Activated CD8-positive, alpha-beta memory T cell treated with anti-CD3 and anti-CD28 coated beads, Interleukin-2, amount 10 ng/mL, durations not matched to agents 7 days and 5 days (primary cell): ENCODE measurements around the gene SEC16A. TPM values are rescaled to one million over a fixed set of nuclear protein-coding genes. Genes with fewer than 3 reads are reported as not detected.
A peak's percentile ranks its signal among the peaks of the same experiment; 100 is the strongest.

ENCODE experiments used
- ATAC-seq: fragments of 150-1000 bp; cut with Tn5 transposase; one replicate; pipeline ENCODE4 v1.10.0; 2021; ENCODE audit warnings: moderate library complexity
- CTCF ChIA-PET: fragments of 350-600 bp; sonication (Branson Sonifier 250); formaldehyde crosslinking; loops from one replicate; lab custom pipeline; 2021; ENCODE audit warnings: antibody characterized with exemption; lab: Charles Lee
- DNase-seq: peaks from one replicate; pipeline ENCODE4 v3.0.0-alpha.2; 2020
- H3K27ac Mint-ChIP-seq: one replicate; pipeline ENCODE4 v1.8.0; 2021; ENCODE audit warnings: mild to moderate bottlenecking, mixed read lengths
- H3K27me3 Mint-ChIP-seq: one replicate; pipeline ENCODE4 v1.8.0; 2021; ENCODE audit warnings: mixed read lengths
- H3K36me3 Mint-ChIP-seq: one replicate; pipeline ENCODE4 v1.8.0; 2021; ENCODE audit warnings: mild to moderate bottlenecking, mixed read lengths
- H3K4me1 Mint-ChIP-seq: one replicate; pipeline ENCODE4 v1.8.0; 2021; ENCODE audit warnings: mixed read lengths
- H3K4me3 Mint-ChIP-seq: one replicate; pipeline ENCODE4 v1.8.0; 2021; ENCODE audit warnings: mild to moderate bottlenecking, moderate library complexity, mixed read lengths
- H3K9me3 Mint-ChIP-seq: one replicate; pipeline ENCODE4 v1.8.0; 2022; ENCODE audit warnings: low read depth, mixed read lengths
- total RNA-seq, 2 experiments: library from RNA; stranded (reverse); gene quantifications; one replicate each; pipeline ENCODE4 v1.2.3, GENCODE V29; 2021

SEC16A gene
- total RNA-seq, 2 experiments from 2014 or later: 88.0 to 96.7 TPM

GRCh38 chr9:136470792-136471469 is 11.9 kb downstream of the SEC16A start:
- Mint-ChIP-seq H3K36me3 (peaks cover 42% of the 10 kb centered on the region), H3K27me3 (no peaks in the 10 kb centered on the region), H3K27ac (no peak overlapping the region), H3K9me3 (no peaks in the 10 kb centered on the region), H3K4me3 (no peak overlapping the region), H3K4me1 (no peaks in the 10 kb centered on the region)
- CTCF ChIA-PET: interaction anchor here (0.5 kb wide), 1 partner anchor 467 kb away, joined by 3 read pairs; no protein-coding TSS in a partner anchor
- no peak for ATAC-seq
- no peak for DNase-seq

GRCh38 chr9:136470356-136470755 is 12.5 kb downstream of the SEC16A start:
- no peaks in the 10 kb centered on the region for H3K4me1 Mint-ChIP-seq
- no peak overlapping the region for H3K4me3 Mint-ChIP-seq
- CTCF ChIA-PET: interaction anchor here (0.5 kb wide), 1 partner anchor 468 kb away, joined by 3 read pairs; no protein-coding TSS in a partner anchor
- H3K27ac Mint-ChIP-seq: no peak overlapping the region
- no peaks in the 10 kb centered on the region for H3K27me3 Mint-ChIP-seq
- DNase-seq: no peak
- H3K36me3 Mint-ChIP-seq: peaks cover 41% of the 10 kb centered on the region
- ATAC-seq: no peak
- H3K9me3 Mint-ChIP-seq: no peaks in the 10 kb centered on the region

- DNase-seq (no peak), ATAC-seq (no peak)
- CTCF ChIA-PET: no interaction called here
- peaks cover 50% of the 10 kb centered on the region for H3K36me3 Mint-ChIP-seq
- no peak overlapping the region for H3K4me3 Mint-ChIP-seq
- no peaks in the 10 kb centered on the region for H3K9me3 Mint-ChIP-seq
- no peak overlapping the region for H3K27ac Mint-ChIP-seq
- no peaks in the 10 kb centered on the region for H3K27me3 Mint-ChIP-seq
- no peaks in the 10 kb centered on the region for H3K4me1 Mint-ChIP-seq
These were observed 15.1 kb downstream of the SEC16A start for GRCh38 chr9:136467766-136468165.

GRCh38 chr9:136466155-136466541 is 16.7 kb downstream of the SEC16A start:
- Mint-ChIP-seq H3K4me3 (no peak overlapping the region), H3K27ac (no peak overlapping the region), H3K36me3 (peaks cover 54% of the 10 kb centered on the region), H3K4me1 (no peaks in the 10 kb centered on the region), H3K27me3 (no peaks in the 10 kb centered on the region), H3K9me3 (no peaks in the 10 kb centered on the region)
- CTCF ChIA-PET: no interaction called here
- no peak for ATAC-seq
- no peak for DNase-seq

- Mint-ChIP-seq H3K36me3 (peaks cover 55% of the 10 kb centered on the region), H3K27ac (no peak overlapping the region), H3K4me1 (no peaks in the 10 kb centered on the region), H3K27me3 (no peaks in the 10 kb centered on the region), H3K4me3 (no peak overlapping the region), H3K9me3 (no peaks in the 10 kb centered on the region)
- no peak for DNase-seq
- CTCF ChIA-PET: no interaction called here
- no peak for ATAC-seq
These were observed 17.2 kb downstream of the SEC16A start for GRCh38 chr9:136465500-136466154.

- CTCF ChIA-PET: no interaction called here
- ATAC-seq (no peak), DNase-seq (no peak)
- H3K27ac Mint-ChIP-seq: no peak overlapping the region
- H3K27me3 Mint-ChIP-seq: no peaks in the 10 kb centered on the region
- no peaks in the 10 kb centered on the region for H3K9me3 Mint-ChIP-seq
- peaks cover 55% of the 10 kb centered on the region for H3K36me3 Mint-ChIP-seq
- no peaks in the 10 kb centered on the region for H3K4me1 Mint-ChIP-seq
- H3K4me3 Mint-ChIP-seq: no peak overlapping the region
These were observed 18.6 kb downstream of the SEC16A start for GRCh38 chr9:136464241-136464640.

GRCh38 chr9:136463578-136463977 is 19.3 kb downstream of the SEC16A start:
- H3K9me3 Mint-ChIP-seq: no peaks in the 10 kb centered on the region
- H3K27me3 Mint-ChIP-seq: no peaks in the 10 kb centered on the region
- no peaks in the 10 kb centered on the region for H3K4me1 Mint-ChIP-seq
- no peak overlapping the region for H3K27ac Mint-ChIP-seq
- H3K36me3 Mint-ChIP-seq: peaks cover 62% of the 10 kb centered on the region
- ATAC-seq: no peak
- H3K4me3 Mint-ChIP-seq: no peak overlapping the region
- DNase-seq: no peak
- CTCF ChIA-PET: no interaction called here

- DNase-seq (no peak), ATAC-seq (no peak)
- Mint-ChIP-seq H3K27ac (no peak overlapping the region), H3K4me3 (no peak overlapping the region), H3K9me3 (no peaks in the 10 kb centered on the region), H3K36me3 (peaks cover 60% of the 10 kb centered on the region), H3K4me1 (no peaks in the 10 kb centered on the region), H3K27me3 (no peaks in the 10 kb centered on the region)
- CTCF ChIA-PET: no interaction called here
These were observed 20.2 kb downstream of the SEC16A start for GRCh38 chr9:136462664-136463063.

GRCh38 chr9:136460772-136461325 is 22.0 kb downstream of the SEC16A start:
- CTCF ChIA-PET: interaction anchor here (1.5 kb wide), 2 partner anchors 51 to 197 kb away, joined by 3 to 4 read pairs; no protein-coding TSS in a partner anchor
- ATAC-seq (no peak), DNase-seq (no peak)
- Mint-ChIP-seq H3K27me3 (no peaks in the 10 kb centered on the region), H3K4me1 (no peaks in the 10 kb centered on the region), H3K9me3 (no peaks in the 10 kb centered on the region), H3K27ac (no peak overlapping the region), H3K4me3 (no peak overlapping the region), H3K36me3 (peaks cover 59% of the 10 kb centered on the region)

GRCh38 chr9:136459425-136459824 is 23.4 kb downstream of the SEC16A start:
- Mint-ChIP-seq H3K9me3 (no peaks in the 10 kb centered on the region), H3K27me3 (no peaks in the 10 kb centered on the region), H3K27ac (no peak overlapping the region), H3K36me3 (peaks cover 53% of the 10 kb centered on the region), H3K4me3 (no peak overlapping the region), H3K4me1 (no peaks in the 10 kb centered on the region)
- CTCF ChIA-PET: interaction anchor here (1.5 to 1.7 kb wide), 3 partner anchors 19 to 198 kb away, joined by 3 to 6 read pairs (median 4); partner anchors contain the start of gene INPP5E
- DNase-seq (no peak), ATAC-seq (no peak)

GRCh38 chr9:136457326-136457725 is 25.5 kb downstream of the SEC16A start:
- DNase-seq (no peak), ATAC-seq (no peak)
- H3K4me1 Mint-ChIP-seq: no peaks in the 10 kb centered on the region
- H3K27me3 Mint-ChIP-seq: no peaks in the 10 kb centered on the region
- CTCF ChIA-PET: interaction anchor here (1.5 kb wide), 1 partner anchor 94 kb away, joined by 3 read pairs; the partner anchor contains the start of gene DNLZ
- H3K27ac Mint-ChIP-seq: no peak overlapping the region
- no peaks in the 10 kb centered on the region for H3K9me3 Mint-ChIP-seq
- H3K4me3 Mint-ChIP-seq: no peak overlapping the region
- peaks cover 54% of the 10 kb centered on the region for H3K36me3 Mint-ChIP-seq

GRCh38 chr9:136456258-136456657 is 26.6 kb downstream of the SEC16A start:
- no peak overlapping the region for H3K4me3 Mint-ChIP-seq
- DNase-seq: no peak
- H3K27ac Mint-ChIP-seq: no peak overlapping the region
- no peaks in the 10 kb centered on the region for H3K9me3 Mint-ChIP-seq
- H3K27me3 Mint-ChIP-seq: no peaks in the 10 kb centered on the region
- H3K4me1 Mint-ChIP-seq: no peaks in the 10 kb centered on the region
- ATAC-seq: no peak
- CTCF ChIA-PET: no interaction called here
- H3K36me3 Mint-ChIP-seq: peaks cover 53% of the 10 kb centered on the region

GRCh38 chr9:136455043-136456002 is 27.5 kb downstream of the SEC16A start:
- Mint-ChIP-seq H3K4me1 (no peaks in the 10 kb centered on the region), H3K9me3 (no peaks in the 10 kb centered on the region), H3K36me3 (peaks cover 50% of the 10 kb centered on the region), H3K27ac (peak overlapping the region; percentile 12), H3K4me3 (no peak overlapping the region), H3K27me3 (no peaks in the 10 kb centered on the region)
- ATAC-seq (no peak), DNase-seq (no peak)
- CTCF ChIA-PET: no interaction called here
